Dermis blood vessel endothelial cell (primary cell): ENCODE results near the gene NSF. TPM values are rescaled to one million over a fixed set of nuclear protein-coding genes. Genes with fewer than 3 reads are reported as not detected.
"Not testable (repeated sequence)": the region's sequence is repeated elsewhere in the genome, so short reads cannot be mapped to it uniquely, and the experiment has no call there.

Experiments
- DNase-seq: peaks from one replicate; pipeline ENCODE4 v3.0.0; 2010
- total RNA-seq: library from RNA; depleted of rRNA; stranded (reverse); fragments of >200 nt; gene quantifications from 2 replicates; pipeline ENCODE4 v1.2.3, GENCODE V29; 2014

Gene NSF
- total RNA-seq: 40.2 and 55.7 TPM in 2 replicates

- DNase-seq: not testable (repeated sequence)
These were observed at the start of gene NSF for GRCh38 chr17:46590157-46591146. Gene NSF, plus strand, starts transcription at chr17:46590669. Its CDS starts 107 bp downstream, at chr17:46590776.

GRCh38 chr17:46548607-46549006 is 41.9 kb upstream of the NSF start:
- DNase-seq: not testable (repeated sequence)

GRCh38 chr17:46559155-46559554 is 31.3 kb upstream of the NSF start:
- DNase-seq: not testable (repeated sequence)

GRCh38 chr17:46560048-46560447 is 30.4 kb upstream of the NSF start:
- DNase-seq: not testable (repeated sequence)

- not testable (repeated sequence) for DNase-seq
These were observed 24.2 kb upstream of the NSF start for GRCh38 chr17:46566284-46566683.

- DNase-seq: not testable (repeated sequence)
These were observed 23.5 kb upstream of the NSF start for GRCh38 chr17:46566980-46567379.

- not testable (repeated sequence) for DNase-seq
These were observed 18.7 kb upstream of the NSF start for GRCh38 chr17:46571796-46572195.

- not testable (repeated sequence) for DNase-seq
These were observed 11.1 kb upstream of the NSF start, which contains the start of gene ARL17A for GRCh38 chr17:46579083-46580075. Gene ARL17A, minus strand, starts transcription at chr17:46579691. Its CDS starts 3,369 bp downstream, at chr17:46576322.

- not testable (repeated sequence) for DNase-seq
These were observed 10.4 kb upstream of the NSF start for GRCh38 chr17:46580082-46580481.

GRCh38 chr17:46585444-46585843 is 5.0 kb upstream of the NSF start:
- DNase-seq: not testable (repeated sequence)

- DNase-seq: not testable (repeated sequence)
These were observed 863 bp downstream of the NSF start for GRCh38 chr17:46591332-46591731.

- DNase-seq: not testable (repeated sequence)
These were observed 8.0 kb downstream of the NSF start for GRCh38 chr17:46598344-46598931.

GRCh38 chr17:46600767-46601166 is 10.3 kb downstream of the NSF start:
- not testable (repeated sequence) for DNase-seq

GRCh38 chr17:46603125-46603524 is 12.7 kb downstream of the NSF start:
- not testable (repeated sequence) for DNase-seq

- not testable (repeated sequence) for DNase-seq
These were observed 20.8 kb downstream of the NSF start for GRCh38 chr17:46611304-46611703.

- DNase-seq: not testable (repeated sequence)
These were observed 23.4 kb downstream of the NSF start for GRCh38 chr17:46613876-46614275.

- not testable (repeated sequence) for DNase-seq
These were observed 26.7 kb downstream of the NSF start for GRCh38 chr17:46617121-46617520.

- DNase-seq: not testable (repeated sequence)
These were observed 28.5 kb downstream of the NSF start for GRCh38 chr17:46618975-46619374.

- DNase-seq: not testable (repeated sequence)
These were observed 33.3 kb downstream of the NSF start for GRCh38 chr17:46623790-46624189.

- not testable (repeated sequence) for DNase-seq
These were observed 34.3 kb downstream of the NSF start for GRCh38 chr17:46624726-46625125.

- not testable (repeated sequence) for DNase-seq
These were observed 37.0 kb downstream of the NSF start for GRCh38 chr17:46627452-46627851.
